ENCODE results near the gene PCAT7. TPM values are rescaled to one million over a fixed set of nuclear protein-coding genes. Genes with fewer than 3 reads are reported as not detected.

Gene PCAT7
- total RNA-seq, 2 experiments from 2014 or later: not detected

- no peak overlapping the region for H3K27ac ChIP-seq (ENCODE audit: low read depth in 1 of 2, low read length in 2 of 2)
- H3K4me1 Mint-ChIP-seq (ENCODE audit: low read depth): no peaks in the 10 kb centered on the region
- no peaks in the 10 kb centered on the region for H3K27me3 ChIP-seq (ENCODE audit: control insufficient read depth in 1 of 2, insufficient read depth in 2 of 2, low read length in 2 of 2)
- H3K9me3 ChIP-seq (ENCODE audit: control insufficient read depth in 1 of 2, insufficient read depth in 1 of 2, low read length in 2 of 2): no peaks in the 10 kb centered on the region
- H3K36me3 Mint-ChIP-seq (ENCODE audit: low read depth): no peaks in the 10 kb centered on the region
- no peak overlapping the region for H3K27ac Mint-ChIP-seq
- intact Hi-C loops (cut with DNase I, micrococcal nuclease): no loop called here
- TF ChIP-seq CTCF (IDR thresholded peaks at IDR 0.05): no peak
- no peaks in the 10 kb centered on the region for H3K36me3 ChIP-seq (ENCODE audit: insufficient read depth, low read length)
- H3K4me1 ChIP-seq (ENCODE audit: insufficient read depth, low read length): no peaks in the 10 kb centered on the region
- H3K4me3 ChIP-seq (ENCODE audit: low read length): no peak overlapping the region
- no peak for ATAC-seq (ENCODE audit: poor library complexity)
- H3K27me3 Mint-ChIP-seq: peaks cover 11% of the 10 kb centered on the region
- ChIA-PET POLR2A (no interaction called here), CTCF (no interaction called here)
- H3K9me3 Mint-ChIP-seq: no peaks in the 10 kb centered on the region
- no peak for DNase-seq
- H3K4me3 Mint-ChIP-seq: no peak overlapping the region
Measured at GRCh38 chr9:94577571-94577970, 22.7 kb downstream of the PCAT7 start.

- Histone ChIP-seq H3K4me3 (ENCODE audit: low read length) (no peak overlapping the region), H3K4me1 (ENCODE audit: insufficient read depth, low read length) (peaks cover 9% of the 10 kb centered on the region), H3K27ac (ENCODE audit: low read depth in 1 of 2, low read length in 2 of 2) (no peak overlapping the region), H3K36me3 (ENCODE audit: insufficient read depth, low read length) (no peaks in the 10 kb centered on the region), H3K9me3 (ENCODE audit: control insufficient read depth in 1 of 2, insufficient read depth in 1 of 2, low read length in 2 of 2) (no peaks in the 10 kb centered on the region), H3K27me3 (ENCODE audit: control insufficient read depth in 1 of 2, insufficient read depth in 2 of 2, low read length in 2 of 2) (no peaks in the 10 kb centered on the region)
- ChIA-PET CTCF (no interaction called here), POLR2A (no interaction called here)
- H3K9me3 Mint-ChIP-seq: no peaks in the 10 kb centered on the region
- TF ChIP-seq CTCF (IDR thresholded peaks at IDR 0.05): no peak
- no peak for ATAC-seq (ENCODE audit: poor library complexity)
- H3K4me1 Mint-ChIP-seq (ENCODE audit: low read depth): peaks cover 16% of the 10 kb centered on the region
- no peak for DNase-seq
- H3K36me3 Mint-ChIP-seq (ENCODE audit: low read depth): no peaks in the 10 kb centered on the region
- intact Hi-C loops (cut with DNase I, micrococcal nuclease): no loop called here
- no peak overlapping the region for H3K4me3 Mint-ChIP-seq
- no peak overlapping the region for H3K27ac Mint-ChIP-seq
- peaks cover 13% of the 10 kb centered on the region for H3K27me3 Mint-ChIP-seq
Measured at GRCh38 chr9:94581728-94582127, 26.8 kb downstream of the PCAT7 start.

- Mint-ChIP-seq H3K9me3 (no peaks in the 10 kb centered on the region), H3K36me3 (ENCODE audit: low read depth) (no peaks in the 10 kb centered on the region), H3K4me3 (no peak overlapping the region), H3K27me3 (peaks cover 31% of the 10 kb centered on the region), H3K4me1 (ENCODE audit: low read depth) (peaks cover 16% of the 10 kb centered on the region), H3K27ac (no peak overlapping the region)
- ChIA-PET POLR2A (no interaction called here), CTCF (no interaction called here)
- Histone ChIP-seq H3K4me1 (ENCODE audit: insufficient read depth, low read length) (peaks cover 9% of the 10 kb centered on the region), H3K9me3 (ENCODE audit: control insufficient read depth in 1 of 2, insufficient read depth in 1 of 2, low read length in 2 of 2) (no peaks in the 10 kb centered on the region), H3K4me3 (ENCODE audit: low read length) (no peak overlapping the region), H3K36me3 (ENCODE audit: insufficient read depth, low read length) (no peaks in the 10 kb centered on the region), H3K27ac (ENCODE audit: low read depth in 1 of 2, low read length in 2 of 2) (no peak overlapping the region), H3K27me3 (ENCODE audit: control insufficient read depth in 1 of 2, insufficient read depth in 2 of 2, low read length in 2 of 2) (peaks cover 0 to 5% of the 10 kb centered on the region in 2 experiments)
- intact Hi-C loops (cut with DNase I, micrococcal nuclease): no loop called here
- TF ChIP-seq CTCF (IDR thresholded peaks at IDR 0.05): no peak
- DNase-seq (peak in 3 of 14 experiments; percentile 32 to 63 (median 60)), ATAC-seq (ENCODE audit: poor library complexity) (peak; percentile 71)
Measured at GRCh38 chr9:94584555-94584954, 29.7 kb downstream of the PCAT7 start.

Measured in CD4-positive, alpha-beta T cell (primary cell).